GM19397 (cell line): Measurements from ENCODE around the gene DUSP9.
"Not testable (repeated sequence)": the region's sequence is repeated elsewhere in the genome, so short reads cannot be mapped to it uniquely, and the experiment has no call there.

Experiments used
- ATAC-seq: cut with Tn5 transposase; IDR thresholded peaks from one replicate; pipeline ENCODE4 v1.9.1; 2021; ENCODE audit warnings: mild to moderate bottlenecking, moderate library complexity; ENCODE audit not compliant: unreplicated experiment

The DUSP9 gene

DNA sequence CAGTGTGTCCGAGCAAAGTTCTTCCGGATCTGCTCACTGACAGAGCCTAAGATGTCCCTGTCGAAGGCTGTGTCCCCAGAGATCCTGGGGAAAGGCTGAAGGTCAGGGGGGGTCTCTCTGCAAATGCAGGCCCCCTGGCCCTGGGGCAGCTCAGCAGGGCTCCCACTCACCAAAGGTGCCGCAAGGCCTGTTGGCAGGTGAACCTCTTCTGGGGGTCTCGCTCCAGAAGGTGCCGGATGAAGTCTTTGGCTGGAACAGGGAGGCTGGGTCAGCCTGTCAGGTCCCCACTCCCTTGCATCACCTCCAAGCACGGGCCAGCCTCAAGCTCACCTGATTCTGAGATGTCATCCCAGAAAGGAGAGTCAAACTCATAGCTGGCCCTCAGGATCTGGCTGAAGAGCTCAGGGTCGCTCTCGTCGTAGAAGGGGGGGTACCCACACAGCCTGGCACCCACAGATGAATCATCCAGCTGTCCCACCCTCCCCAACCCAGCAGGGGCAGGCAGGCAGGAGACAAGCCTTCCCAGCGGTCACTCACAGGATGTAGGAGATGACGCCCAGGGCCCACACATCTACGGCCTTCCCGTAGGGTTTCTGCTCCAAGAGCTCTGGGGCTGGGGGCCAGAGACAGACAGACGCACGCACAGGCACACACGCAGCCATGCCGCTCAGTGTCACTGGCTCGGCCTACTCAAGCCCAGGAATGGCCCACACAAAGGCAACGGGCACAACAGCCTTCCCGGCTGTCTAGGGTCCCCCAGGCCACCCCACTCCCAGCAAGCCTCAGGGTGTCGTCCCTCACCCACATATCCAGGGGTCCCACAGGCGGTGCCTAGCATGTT, 24.0 kb downstream of the DUSP9 start:
- no peak for ATAC-seq

DNA sequence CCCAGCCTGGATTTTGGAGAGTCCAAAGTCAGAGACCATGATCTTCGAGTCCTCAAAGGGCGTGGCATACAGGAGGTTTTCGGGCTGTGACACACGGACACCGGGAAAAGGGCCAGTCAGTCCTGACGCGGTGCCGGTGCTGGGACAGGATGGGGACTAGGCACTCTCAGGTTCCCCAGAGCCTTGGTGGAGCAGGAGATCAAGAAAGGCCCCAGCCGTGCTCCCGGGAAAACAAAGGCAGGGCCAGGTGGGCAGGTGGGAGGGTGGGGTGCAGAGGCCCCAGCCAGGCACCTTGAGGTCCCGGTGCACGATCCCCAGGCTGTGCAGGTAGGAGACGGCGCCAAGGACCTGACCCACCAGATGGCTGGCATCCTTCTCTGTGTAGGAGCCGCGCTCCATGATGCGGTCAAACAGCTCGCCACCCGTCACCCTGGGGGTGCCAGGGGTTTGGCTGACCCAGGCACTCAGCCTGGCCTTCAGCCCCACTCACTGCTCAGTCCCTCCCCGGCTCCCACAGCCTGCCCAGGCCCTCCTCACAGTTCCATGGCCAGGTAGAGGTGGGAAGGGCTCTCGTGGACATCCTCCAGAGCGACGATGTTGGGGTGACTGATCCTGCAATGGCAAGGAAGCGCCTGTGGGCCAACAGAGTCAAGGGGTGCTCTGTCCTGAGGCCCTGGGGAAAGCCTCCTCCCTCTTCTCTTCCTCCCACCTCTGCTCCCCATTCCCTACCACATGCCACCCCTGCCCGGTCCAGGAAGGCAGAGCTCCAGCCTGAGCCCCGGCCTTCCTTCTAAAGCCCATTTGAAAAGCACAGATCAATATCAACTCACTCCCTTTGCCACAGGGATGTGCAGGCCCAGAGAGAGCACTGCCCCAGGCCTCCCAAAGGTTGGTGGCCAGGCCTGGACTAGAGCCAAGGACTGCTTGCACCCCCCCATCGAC, 24.9 kb downstream of the DUSP9 start:
- ATAC-seq, result no peak

DNA sequence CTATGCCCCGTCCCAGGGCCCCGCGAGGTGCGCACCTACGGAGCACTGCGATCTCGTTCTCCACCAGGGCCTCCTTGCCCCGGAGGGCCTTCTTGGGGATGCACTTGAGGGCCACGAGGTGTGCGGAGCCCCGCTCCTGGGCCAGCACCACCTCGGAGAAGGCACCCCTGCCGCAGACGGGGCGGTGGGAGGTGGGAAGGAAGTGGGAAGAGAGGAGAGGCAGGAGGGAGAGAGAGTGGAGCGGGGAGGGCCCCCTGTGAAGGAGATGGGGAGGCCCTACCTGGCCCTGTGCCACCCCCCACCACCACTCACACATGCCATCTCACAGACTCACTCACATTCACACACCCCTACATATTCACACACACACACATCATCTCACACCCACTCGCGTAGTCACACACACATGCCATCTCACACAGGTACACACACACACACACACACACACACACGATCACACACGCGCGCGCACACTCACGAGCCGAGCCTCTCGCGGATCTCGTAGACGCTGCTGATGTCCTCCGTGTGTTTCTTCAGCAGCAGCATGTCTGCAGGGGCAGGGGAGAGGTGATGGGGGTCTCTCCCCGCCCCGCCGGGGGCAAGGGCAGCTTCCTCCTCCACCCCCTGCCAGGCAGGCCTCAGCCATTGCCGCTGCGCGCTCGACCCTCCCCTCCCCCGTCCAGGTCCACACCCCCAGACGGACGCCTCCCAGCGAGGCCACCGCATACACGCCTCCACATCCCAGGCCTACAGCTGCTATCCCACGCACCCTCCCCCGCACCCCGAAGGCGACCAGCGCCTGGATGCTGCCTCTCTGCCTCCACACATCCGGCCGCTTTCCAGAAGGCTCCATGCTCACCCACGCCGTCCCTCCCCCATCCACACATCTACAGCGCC, 25.8 kb downstream of the DUSP9 start:
- no peak for ATAC-seq

DNA sequence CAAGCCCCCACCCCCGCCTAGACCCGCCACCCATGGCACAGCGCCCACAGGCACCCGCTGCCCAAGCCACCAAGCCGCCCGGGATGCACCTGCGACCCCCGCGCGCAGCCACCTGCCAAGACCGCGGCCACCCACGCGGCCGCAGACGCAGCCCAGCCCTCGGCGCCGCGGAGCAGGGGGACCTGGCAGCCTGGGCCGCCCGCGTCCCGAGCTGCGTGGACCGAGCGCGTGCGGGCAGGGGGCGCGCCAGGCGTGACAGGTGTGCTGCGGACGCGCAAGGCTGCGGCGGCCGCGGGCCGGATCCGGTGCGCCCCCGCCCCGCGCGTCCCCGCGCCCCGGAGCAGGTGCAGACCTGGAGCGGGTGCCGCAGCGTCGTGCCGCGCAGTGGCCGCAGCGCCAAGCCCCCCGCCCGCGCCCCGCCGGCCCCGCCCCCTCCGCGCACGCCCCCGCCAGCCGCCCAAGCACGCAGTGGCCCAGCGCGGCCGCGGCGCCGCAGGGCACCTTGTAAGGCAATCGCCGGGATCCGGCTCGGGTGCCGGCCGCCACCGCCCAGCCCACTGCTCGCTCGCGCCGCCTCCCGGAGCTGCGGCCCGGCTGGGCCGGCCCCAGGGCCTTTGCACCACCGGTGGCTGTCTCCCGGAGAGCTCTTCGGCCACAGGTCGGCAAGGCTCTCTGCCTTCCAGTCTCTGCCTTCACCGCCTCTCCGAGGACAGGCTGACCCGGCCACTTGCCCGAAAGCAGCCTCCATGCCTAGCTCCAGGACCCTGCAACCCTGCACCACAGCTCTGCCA, 26.6 kb downstream of the DUSP9 start, which contains the start of gene PNCK:
Gene PNCK, minus strand, starts transcription at position 386 of the 791 bp plus-strand sequence. CDS start 737 bp downstream, outside the sequence.
- no peak for ATAC-seq

DNA sequence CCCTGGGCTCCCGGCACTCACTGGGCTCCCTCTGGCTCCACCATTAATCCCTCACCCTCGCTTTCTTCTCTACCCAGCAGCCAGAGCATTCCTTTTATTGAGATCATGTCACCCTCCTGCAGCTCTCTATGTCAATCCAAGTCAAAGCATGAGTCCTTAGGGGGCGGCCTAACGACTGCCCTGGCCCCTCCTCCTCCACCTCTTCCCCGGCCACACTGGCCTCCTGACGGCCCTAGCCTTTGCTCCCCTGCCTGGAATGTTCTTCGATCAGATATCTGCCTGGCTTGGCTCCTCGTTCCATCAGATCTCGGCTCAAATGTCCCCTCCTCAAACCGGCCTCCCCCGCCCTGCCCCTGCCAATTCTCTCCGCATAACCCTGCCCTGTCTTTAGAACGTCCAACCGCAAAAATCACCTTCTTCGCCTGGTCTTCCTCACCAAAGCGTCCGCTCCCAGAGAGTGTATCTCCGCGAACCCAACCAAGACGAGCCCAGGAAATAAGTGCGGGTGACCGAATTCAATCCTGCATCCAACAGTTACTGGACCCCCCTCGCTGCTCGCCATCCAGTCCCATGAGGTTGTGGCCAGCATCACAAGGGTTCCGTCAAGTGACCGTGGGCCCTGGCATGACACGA, 27.3 kb downstream of the DUSP9 start:
- no peak for ATAC-seq

DNA sequence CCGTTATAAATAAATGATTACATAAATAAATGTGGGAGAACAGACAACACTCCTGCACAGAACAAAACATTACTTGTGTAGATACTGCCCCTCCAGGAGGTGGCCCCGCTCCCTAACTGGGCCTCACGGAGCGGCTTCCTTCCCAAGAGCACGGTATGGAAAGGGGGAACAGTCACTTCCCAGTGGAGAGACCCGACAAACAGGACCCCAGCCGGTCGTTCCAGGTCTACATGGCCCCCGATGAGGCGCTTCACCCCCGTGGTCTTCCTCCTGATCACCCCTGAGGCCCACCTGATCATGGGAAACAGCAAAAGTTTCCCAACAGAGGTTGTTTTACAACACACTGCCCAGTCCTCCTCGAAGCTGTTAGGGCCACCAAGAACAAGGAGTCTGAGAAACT, 34.2 kb downstream of the DUSP9 start:
- no peak for ATAC-seq

DNA sequence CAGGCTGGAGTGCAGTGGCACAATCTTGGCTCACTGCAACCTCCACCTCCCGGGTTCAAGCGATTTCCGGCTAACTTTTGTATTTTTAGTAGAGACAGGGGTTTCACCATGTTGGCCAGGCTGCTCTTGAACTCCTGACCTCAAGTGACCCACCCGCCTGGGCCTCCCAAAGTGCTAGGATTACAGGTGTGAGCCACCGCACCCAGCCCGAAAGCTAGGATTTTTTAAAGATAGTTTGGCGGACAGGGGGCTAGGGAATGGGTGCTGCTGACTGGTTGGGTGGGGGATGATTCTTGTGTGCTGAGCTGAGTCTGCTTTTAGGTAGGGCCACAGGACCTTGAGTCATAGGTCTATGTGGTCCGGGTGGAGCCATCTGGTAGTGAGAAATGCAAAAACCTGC, 36.5 kb downstream of the DUSP9 start:
- ATAC-seq, result not testable (repeated sequence)

DNA sequence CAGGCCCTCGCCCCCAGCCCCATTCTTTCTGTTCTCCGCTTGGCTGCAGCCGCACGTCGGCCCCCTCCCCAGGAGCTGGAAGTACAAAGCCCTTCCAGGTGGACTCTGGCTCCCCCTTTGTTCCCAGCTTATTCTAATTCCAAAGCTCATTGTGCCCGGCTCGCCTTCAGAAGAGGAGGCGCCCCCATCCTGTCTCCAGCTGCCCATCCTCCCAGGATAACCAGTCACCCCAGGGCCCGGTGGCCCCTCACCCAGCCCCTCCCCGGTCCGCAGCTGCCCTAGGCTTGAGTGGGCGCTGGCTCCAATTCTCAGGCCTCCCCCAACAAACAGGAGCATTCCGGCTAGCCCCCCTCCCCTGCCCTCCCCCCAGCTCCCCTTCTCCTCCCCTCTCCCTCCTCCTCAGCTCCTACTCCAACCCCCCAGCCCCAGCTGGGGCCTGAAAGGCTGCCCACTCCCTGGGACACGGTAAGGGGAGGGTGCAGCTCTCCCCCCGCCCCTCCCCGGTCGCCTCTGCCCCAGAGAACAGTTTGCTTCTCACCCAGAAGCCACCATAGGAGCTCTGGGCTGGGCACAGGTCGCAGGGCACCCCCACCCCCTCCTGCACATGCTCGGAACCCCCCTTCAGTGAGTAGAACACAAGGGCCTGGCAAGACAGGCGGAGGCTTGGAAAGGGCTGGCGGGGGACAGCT, 37.6 kb downstream of the DUSP9 start:
- ATAC-seq, result no peak

DNA sequence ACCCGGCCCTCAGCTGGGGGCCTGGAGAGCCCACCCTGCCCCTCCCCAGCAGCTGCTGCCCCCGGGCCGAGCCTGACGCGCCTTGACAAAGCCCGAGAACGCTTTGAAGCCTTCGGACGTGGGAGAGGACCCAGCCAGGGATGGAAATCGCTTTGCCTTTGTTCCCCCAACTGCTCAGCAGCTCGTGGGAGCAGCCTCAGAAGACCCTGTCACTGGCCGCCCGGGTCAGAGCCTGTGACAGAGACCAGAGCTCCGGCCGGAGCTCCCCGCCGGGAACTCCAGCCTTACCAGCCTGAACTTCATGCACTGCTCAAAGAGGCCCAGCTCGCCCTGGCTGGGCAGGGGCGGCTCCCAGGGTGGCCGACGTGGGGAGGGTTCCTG, 38.1 kb downstream of the DUSP9 start:
- ATAC-seq, result no peak

DNA sequence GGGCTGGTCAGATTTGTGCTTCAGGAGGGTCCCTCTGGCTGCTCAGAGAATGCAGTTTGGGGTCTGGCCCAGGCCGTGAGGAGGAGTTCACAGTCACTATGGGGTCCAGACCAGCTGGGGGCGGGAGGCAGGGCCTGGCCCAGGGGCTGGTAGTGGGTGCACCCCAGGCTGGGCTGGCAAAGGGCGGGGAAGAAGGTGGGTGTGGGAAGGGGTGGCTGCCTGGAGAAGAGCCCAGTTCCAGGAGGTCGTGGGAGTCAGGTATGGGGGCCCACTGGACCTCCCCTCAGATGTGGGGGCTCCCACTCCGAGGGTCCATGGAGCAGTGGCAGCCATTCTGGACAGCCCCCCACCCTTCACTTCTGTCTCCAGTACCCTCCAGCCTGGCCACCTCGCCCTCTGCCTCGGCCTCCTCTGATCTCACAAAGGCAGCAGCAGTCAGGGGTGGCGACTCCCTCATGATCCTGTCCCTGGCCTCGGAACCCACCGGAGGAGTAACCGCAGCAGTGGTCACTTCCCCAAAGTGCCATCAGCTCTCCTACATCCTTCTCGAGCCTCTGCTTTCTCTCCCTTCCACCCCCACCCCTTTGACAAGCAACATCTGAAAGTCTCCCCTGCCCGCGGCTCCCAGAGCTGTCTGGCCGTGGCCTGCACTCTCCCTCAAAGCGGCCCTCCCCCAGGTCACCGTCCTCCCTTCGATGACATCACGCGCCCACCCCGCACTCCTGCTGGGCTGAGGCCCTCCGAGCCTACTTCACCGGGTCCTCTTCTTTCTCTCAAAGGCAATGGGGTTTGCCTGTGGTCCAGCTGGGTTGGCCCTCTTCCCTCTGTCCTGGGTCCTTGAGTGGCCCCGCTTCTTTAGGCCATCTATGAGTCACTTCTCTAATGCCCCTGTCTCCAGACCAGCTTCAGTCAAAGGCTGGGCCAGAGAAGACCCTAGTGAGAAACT, 39.0 kb downstream of the DUSP9 start:
- no peak for ATAC-seq

DNA sequence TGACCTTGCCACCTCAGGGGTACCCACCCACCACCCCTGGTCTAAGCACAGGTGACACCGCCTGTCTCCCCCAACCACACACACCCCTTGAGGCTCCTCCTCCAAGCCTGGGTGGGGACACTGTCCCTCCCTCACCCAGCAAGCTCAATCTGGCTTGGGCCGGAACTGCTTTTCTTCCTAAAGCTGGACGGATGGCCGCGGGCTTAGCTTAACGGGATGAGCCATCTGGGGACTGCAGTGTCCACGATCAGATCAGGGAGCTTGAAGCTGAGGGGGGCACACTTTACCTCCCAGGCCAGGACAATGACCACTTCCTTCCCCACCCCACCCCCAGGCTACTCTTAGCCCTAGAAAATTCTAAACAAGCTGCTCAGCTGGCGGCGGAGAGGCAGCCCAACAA, 39.7 kb downstream of the DUSP9 start:
- ATAC-seq, result no peak

DNA sequence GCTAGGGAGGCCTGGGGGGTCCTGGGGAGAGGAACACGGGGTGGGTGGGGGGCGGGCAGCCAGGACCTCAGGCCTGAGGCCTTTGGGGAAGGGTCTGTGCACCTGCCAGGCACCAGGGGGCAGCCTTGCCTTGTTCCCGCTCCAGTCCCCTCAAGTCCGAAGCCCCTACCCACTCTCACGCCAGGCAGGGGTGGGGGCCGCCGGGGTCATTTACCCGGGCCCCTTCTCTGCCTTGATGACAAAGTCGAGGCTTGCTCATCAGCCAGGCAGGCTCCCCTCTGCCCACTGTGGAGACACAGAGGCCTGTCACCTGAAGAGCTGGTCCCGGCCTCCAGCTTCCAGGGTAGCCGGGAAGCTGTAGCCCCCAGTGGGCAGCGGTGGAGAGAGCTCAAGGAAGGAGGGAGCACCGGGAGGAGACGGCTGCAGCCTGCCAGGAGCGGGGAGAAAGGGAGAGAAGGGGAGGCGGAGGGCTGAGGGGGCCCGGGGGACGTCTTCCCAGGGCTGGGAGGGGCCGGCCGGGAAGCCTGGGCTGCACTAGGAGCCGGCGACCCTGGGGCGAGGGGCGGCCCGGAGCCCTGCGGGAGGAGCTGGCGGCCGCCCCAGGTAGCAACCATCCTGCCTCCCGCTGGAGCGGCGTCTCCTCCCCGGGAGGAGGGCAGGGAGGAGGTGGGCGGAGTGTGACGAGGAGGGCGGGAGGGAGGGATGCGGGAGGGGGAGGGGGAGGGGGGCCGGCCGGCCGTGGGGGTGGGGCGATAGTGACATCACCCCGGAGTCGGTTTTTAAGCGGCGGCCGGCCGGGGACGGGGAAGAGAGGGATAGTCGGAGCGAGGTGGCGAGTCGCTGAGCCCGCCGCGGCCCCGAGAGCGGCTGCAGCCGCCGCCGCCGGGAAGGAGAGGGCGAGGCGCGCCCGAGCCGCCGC, 40.4 kb downstream of the DUSP9 start, which contains the start of gene SLC6A8:
Gene SLC6A8, plus strand, starts transcription at position 806 of the 919 bp plus-strand sequence. CDS start 649 bp downstream, outside the sequence.
- no peak for ATAC-seq

DNA sequence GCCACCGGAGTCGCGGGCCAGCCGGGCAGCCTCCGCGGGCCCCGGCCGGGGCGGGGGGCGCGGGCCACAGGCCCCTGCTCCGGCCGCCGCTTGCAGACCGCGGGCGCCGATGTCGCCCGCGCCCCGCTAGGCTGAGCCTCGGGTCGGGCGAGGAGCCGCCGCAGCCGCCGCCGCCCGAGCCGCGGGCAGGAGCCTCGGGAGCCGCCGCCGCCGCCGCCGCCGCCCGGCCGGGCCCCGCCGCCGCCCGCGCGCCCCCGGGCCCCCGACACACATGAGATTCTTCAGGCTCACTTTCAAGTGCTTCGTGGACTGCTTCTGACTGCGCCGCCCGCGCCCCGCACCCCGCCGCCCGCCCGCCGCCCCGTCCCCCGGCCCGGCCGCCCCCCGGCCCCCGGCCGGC, 41.1 kb downstream of the DUSP9 start:
- ATAC-seq, result no peak

DNA sequence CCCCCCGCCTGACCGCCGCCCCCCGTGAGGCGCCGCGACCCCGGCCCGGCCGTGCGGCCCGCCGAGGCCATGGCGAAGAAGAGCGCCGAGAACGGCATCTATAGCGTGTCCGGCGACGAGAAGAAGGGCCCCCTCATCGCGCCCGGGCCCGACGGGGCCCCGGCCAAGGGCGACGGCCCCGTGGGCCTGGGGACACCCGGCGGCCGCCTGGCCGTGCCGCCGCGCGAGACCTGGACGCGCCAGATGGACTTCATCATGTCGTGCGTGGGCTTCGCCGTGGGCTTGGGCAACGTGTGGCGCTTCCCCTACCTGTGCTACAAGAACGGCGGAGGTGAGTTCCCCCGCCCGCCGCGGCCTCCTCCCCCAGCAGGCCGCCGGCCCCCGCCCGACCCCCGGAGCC, 41.5 kb downstream of the DUSP9 start:
- ATAC-seq, result no peak

DNA sequence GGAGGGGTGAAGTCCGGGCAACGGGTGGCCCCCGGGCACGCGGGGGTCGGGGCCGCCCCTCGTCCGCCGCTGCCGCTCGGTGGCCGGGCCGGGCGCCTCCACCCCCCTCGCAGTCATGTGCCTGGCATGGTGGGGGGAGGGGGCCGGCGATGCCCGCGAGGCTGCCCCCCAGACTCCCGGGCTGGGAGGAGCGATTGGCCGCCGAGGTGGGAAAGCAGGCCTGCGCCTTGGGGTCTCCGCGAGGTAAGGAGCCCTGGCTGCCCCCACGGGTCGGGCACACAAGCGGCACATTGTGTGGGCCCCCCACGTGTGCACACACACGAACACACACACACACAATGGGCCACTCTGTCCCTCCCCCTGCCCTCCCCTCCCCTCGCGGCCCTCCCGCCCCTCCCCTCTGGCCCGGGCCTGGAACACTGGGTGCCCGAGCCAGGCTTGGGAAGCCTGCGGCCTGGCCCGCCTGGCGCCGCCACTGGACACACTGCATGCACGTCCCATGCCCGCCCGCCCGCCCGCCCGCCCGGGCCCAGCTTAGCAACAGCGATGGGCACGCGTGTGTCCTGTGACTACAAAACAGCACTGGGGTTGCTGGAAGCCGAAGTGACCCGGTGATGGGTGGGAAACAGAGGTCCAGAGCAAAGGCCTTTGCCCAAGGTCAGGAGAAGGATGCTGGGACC, 42.0 kb downstream of the DUSP9 start:
- ATAC-seq, result no peak
